Eye (tissue), 1 donor: ENCODE measurements around the gene SKP1.

ENCODE experiments used
- DNase-seq: peaks from one replicate; pipeline ENCODE4 v3.0.0-alpha.2; 2015

The SKP1 gene

GRCh38 chr5:134111741-134112647, 64.8 kb downstream of the SKP1 start:
- DNase-seq, result no peak

GRCh38 chr5:134110382-134110781, 66.4 kb downstream of the SKP1 start:
- no peak for DNase-seq

- DNase-seq, result no peak
Measured at GRCh38 chr5:134107779-134108178, 69.0 kb downstream of the SKP1 start.

- DNase-seq, result no peak
Measured at GRCh38 chr5:134106991-134107701, 69.6 kb downstream of the SKP1 start.

GRCh38 chr5:134103998-134104654, 72.6 kb downstream of the SKP1 start:
- no peak for DNase-seq

GRCh38 chr5:134103397-134103796, 73.4 kb downstream of the SKP1 start:
- no peak for DNase-seq

- DNase-seq, result peak; percentile 80
Measured at GRCh38 chr5:134101686-134102439, 74.9 kb downstream of the SKP1 start.

- peak; percentile 47 for DNase-seq
Measured at GRCh38 chr5:134100283-134101091, 76.3 kb downstream of the SKP1 start.

- DNase-seq, result no peak
Measured at GRCh38 chr5:134099939-134100282, 76.8 kb downstream of the SKP1 start.

GRCh38 chr5:134099288-134099872, 77.4 kb downstream of the SKP1 start:
- DNase-seq, result no peak
